Brain pericyte (primary cell): Measurements from ENCODE around the gene SORCS3.
A peak's percentile ranks its signal among the peaks of the same experiment; 100 is the strongest.

ENCODE experiments used
- DNase-seq: peaks from one replicate; pipeline ENCODE4 v3.0.0-alpha.2; 2012; ENCODE audit warnings: low read depth, low spot score

The SORCS3 gene

GRCh38 chr10:104777086-104777799, 136.2 kb downstream of the SORCS3 start:
- DNase-seq: no peak

- no peak for DNase-seq
Measured at GRCh38 chr10:104778371-104778770, 137.3 kb downstream of the SORCS3 start.

- peak; percentile 2 for DNase-seq
Measured at GRCh38 chr10:104779701-104780100, 138.6 kb downstream of the SORCS3 start.

- no peak for DNase-seq
Measured at GRCh38 chr10:104780165-104780564, 139.1 kb downstream of the SORCS3 start.

GRCh38 chr10:104780946-104781595, 140.0 kb downstream of the SORCS3 start:
- no peak for DNase-seq

GRCh38 chr10:104784452-104784851, 143.4 kb downstream of the SORCS3 start:
- DNase-seq: no peak

GRCh38 chr10:104791471-104791870, 150.4 kb downstream of the SORCS3 start:
- no peak for DNase-seq

- no peak for DNase-seq
Measured at GRCh38 chr10:104795411-104795810, 154.3 kb downstream of the SORCS3 start.

GRCh38 chr10:104796823-104797222, 155.7 kb downstream of the SORCS3 start:
- DNase-seq: no peak

- no peak for DNase-seq
Measured at GRCh38 chr10:104802941-104803340, 161.9 kb downstream of the SORCS3 start.

- no peak for DNase-seq
Measured at GRCh38 chr10:104804880-104805279, 163.8 kb downstream of the SORCS3 start.

- DNase-seq: no peak
Measured at GRCh38 chr10:104806801-104807200, 165.7 kb downstream of the SORCS3 start.

- DNase-seq: no peak
Measured at GRCh38 chr10:104807581-104808310, 166.7 kb downstream of the SORCS3 start.

- no peak for DNase-seq
Measured at GRCh38 chr10:104809288-104810090, 168.4 kb downstream of the SORCS3 start.

- DNase-seq: no peak
Measured at GRCh38 chr10:104811166-104811565, 170.1 kb downstream of the SORCS3 start.

GRCh38 chr10:104816501-104816900, 175.4 kb downstream of the SORCS3 start:
- no peak for DNase-seq

GRCh38 chr10:104819731-104820130, 178.6 kb downstream of the SORCS3 start:
- no peak for DNase-seq

GRCh38 chr10:104822088-104822487, 181.0 kb downstream of the SORCS3 start:
- no peak for DNase-seq

GRCh38 chr10:104824380-104825006, 183.4 kb downstream of the SORCS3 start:
- DNase-seq: no peak

- DNase-seq: no peak
Measured at GRCh38 chr10:104831272-104831671, 190.2 kb downstream of the SORCS3 start.

GRCh38 chr10:104834580-104834979, 193.5 kb downstream of the SORCS3 start:
- DNase-seq: no peak
